Thymus (tissue), 11 donors: ENCODE data around the gene CTNNA2. TPM values are rescaled to one million over a fixed set of nuclear protein-coding genes. Genes with fewer than 3 reads are reported as not detected.

Experiments
- DNase-seq, 9 donors: peaks; one replicate each; pipeline ENCODE4 v3.0.0-alpha.2; 2013; ENCODE audit warnings: low spot score in 9 of 9, low read depth in 6 of 9, missing footprints in 1 of 9
- H3K27ac ChIP-seq, 2 donors: one replicate each; pipeline ENCODE4 v1.5.1; 2013; ENCODE audit warnings: control low read depth in 1 of 2, low read depth in 1 of 2, low read length in 1 of 2, mild to moderate bottlenecking in 1 of 2, moderate library complexity in 1 of 2
- H3K27me3 ChIP-seq, 2 donors: one replicate each; pipeline ENCODE4 v1.5.1; 2013; ENCODE audit warnings: low read length in 1 of 2; ENCODE audit not compliant: control insufficient read depth in 2 of 2, insufficient read depth in 1 of 2
- H3K36me3 ChIP-seq, 2 donors: one replicate each; pipeline ENCODE4 v1.5.1; 2013; ENCODE audit warnings: low read length in 1 of 2, mild to moderate bottlenecking in 1 of 2, moderate library complexity in 1 of 2; ENCODE audit not compliant: control insufficient read depth in 2 of 2, insufficient read depth in 2 of 2
- H3K4me1 ChIP-seq, 2 donors: one replicate each; pipeline ENCODE4 v1.5.1; 2013; ENCODE audit warnings: low read length in 2 of 2; ENCODE audit not compliant: control insufficient read depth in 2 of 2, insufficient read depth in 2 of 2
- H3K4me3 ChIP-seq, 2 donors: one replicate each; pipeline ENCODE4 v1.5.1; 2013; ENCODE audit warnings: low read length in 2 of 2, control low read depth in 1 of 2, mild to moderate bottlenecking in 1 of 2
- H3K9me3 ChIP-seq, 2 donors: one replicate each; pipeline ENCODE4 v1.5.1; 2013; ENCODE audit warnings: low read length in 1 of 2, mild to moderate bottlenecking in 1 of 2; ENCODE audit not compliant: control insufficient read depth in 2 of 2, insufficient read depth in 1 of 2
- WGBS: extraction: QIAGEN DNeasy Blood & Tissue Kit; methylation state at CpG from one replicate; pipeline ENCODE4 v1.1.7; 2013; 5-methylcytosine and 5-hydroxymethylcytosine counted together
- polyA plus RNA-seq: library from polyadenylated mRNA; stranded (reverse); fragments of 200-250 nt; gene quantifications from one replicate; pipeline ENCODE4 v1.2.3, GENCODE V29; 2013
- total RNA-seq: library from RNA; stranded (reverse); fragments of 120-200 nt; gene quantifications from one replicate; pipeline ENCODE4 v1.2.4, GENCODE V29; 2013
- donor health status: healthy.

The CTNNA2 gene
- total and polyA plus RNA-seq, 2 donors, result 0.16 to 0.19 TPM

GRCh38 chr2:80573167-80573566 is 1060.3 kb downstream of the CTNNA2 start:
- WGBS, result 89% methylated on average over 6 of the region's 6 CpGs

GRCh38 chr2:80573950-80574349 is 1061.1 kb downstream of the CTNNA2 start:
- Histone ChIP-seq H3K4me3 (no peak overlapping the region), H3K27ac (no peak overlapping the region), H3K27me3 (no peaks in the 10 kb centered on the region), H3K9me3 (no peaks in the 10 kb centered on the region), H3K36me3 (no peaks in the 10 kb centered on the region), H3K4me1 (no peaks in the 10 kb centered on the region)
- DNase-seq, result no peak
- 95% methylated on average over 10 of the region's 10 CpGs for WGBS

More at GRCh38 chr2:80573167-80573566, 1060.3 kb downstream of the CTNNA2 start:
- H3K9me3 ChIP-seq, result no peaks in the 10 kb centered on the region
- no peaks in the 10 kb centered on the region for H3K27me3 ChIP-seq
- no peak for DNase-seq
- H3K4me3 ChIP-seq, result no peak overlapping the region
- no peak overlapping the region for H3K27ac ChIP-seq
- H3K4me1 ChIP-seq, result no peaks in the 10 kb centered on the region
- H3K36me3 ChIP-seq, result no peaks in the 10 kb centered on the region

GRCh38 chr2:80579756-80580155 is 1066.9 kb downstream of the CTNNA2 start:
- H3K27ac ChIP-seq, result no peak overlapping the region
- no peaks in the 10 kb centered on the region for H3K4me1 ChIP-seq
- H3K27me3 ChIP-seq, result no peaks in the 10 kb centered on the region
- 85% methylated on average over 5 of the region's 5 CpGs for WGBS
- no peaks in the 10 kb centered on the region for H3K36me3 ChIP-seq
- no peak overlapping the region for H3K4me3 ChIP-seq
- H3K9me3 ChIP-seq, result no peaks in the 10 kb centered on the region
- DNase-seq, result no peak

GRCh38 chr2:80591233-80591632 is 1078.4 kb downstream of the CTNNA2 start:
- WGBS, result 34% methylated on average over 2 of the region's 2 CpGs
- no peaks in the 10 kb centered on the region for H3K4me1 ChIP-seq
- no peak for DNase-seq
- no peak overlapping the region for H3K27ac ChIP-seq
- H3K36me3 ChIP-seq, result no peaks in the 10 kb centered on the region
- H3K27me3 ChIP-seq, result no peaks in the 10 kb centered on the region
- no peaks in the 10 kb centered on the region for H3K9me3 ChIP-seq
- no peak overlapping the region for H3K4me3 ChIP-seq

- WGBS, result 80% methylated on average over 2 of the region's 2 CpGs
- Histone ChIP-seq H3K36me3 (no peaks in the 10 kb centered on the region), H3K27ac (no peak overlapping the region), H3K9me3 (no peaks in the 10 kb centered on the region), H3K4me3 (no peak overlapping the region), H3K4me1 (no peaks in the 10 kb centered on the region), H3K27me3 (no peaks in the 10 kb centered on the region)
- DNase-seq, result no peak
These were observed 1079.3 kb downstream of the CTNNA2 start for GRCh38 chr2:80592106-80592505.

GRCh38 chr2:80610108-80610507 is 1097.3 kb downstream of the CTNNA2 start:
- no peaks in the 10 kb centered on the region for H3K9me3 ChIP-seq
- no peak overlapping the region for H3K4me3 ChIP-seq
- H3K4me1 ChIP-seq, result no peaks in the 10 kb centered on the region
- no peak overlapping the region for H3K27ac ChIP-seq
- H3K27me3 ChIP-seq, result no peaks in the 10 kb centered on the region
- H3K36me3 ChIP-seq, result no peaks in the 10 kb centered on the region
- DNase-seq, result no peak

- Histone ChIP-seq H3K27me3 (no peaks in the 10 kb centered on the region), H3K36me3 (no peaks in the 10 kb centered on the region), H3K4me3 (no peak overlapping the region), H3K27ac (no peak overlapping the region), H3K9me3 (no peaks in the 10 kb centered on the region), H3K4me1 (no peaks in the 10 kb centered on the region)
- 79% methylated on average over 3 of the region's 3 CpGs for WGBS
- DNase-seq, result no peak
These were observed 1108.8 kb downstream of the CTNNA2 start for GRCh38 chr2:80621656-80622055.

GRCh38 chr2:80624062-80624461 is 1111.2 kb downstream of the CTNNA2 start:
- no peak for DNase-seq
- Histone ChIP-seq H3K4me3 (no peak overlapping the region), H3K27me3 (no peaks in the 10 kb centered on the region), H3K27ac (no peak overlapping the region), H3K36me3 (no peaks in the 10 kb centered on the region), H3K9me3 (no peaks in the 10 kb centered on the region), H3K4me1 (no peaks in the 10 kb centered on the region)
- 62% methylated on average over 3 of the region's 3 CpGs for WGBS

- H3K27ac ChIP-seq, result no peak overlapping the region
- no peak for DNase-seq
- 82% methylated on average over 4 of the region's 4 CpGs for WGBS
- no peaks in the 10 kb centered on the region for H3K27me3 ChIP-seq
- no peak overlapping the region for H3K4me3 ChIP-seq
- no peaks in the 10 kb centered on the region for H3K9me3 ChIP-seq
- H3K4me1 ChIP-seq, result no peaks in the 10 kb centered on the region
- H3K36me3 ChIP-seq, result no peaks in the 10 kb centered on the region
These were observed 1121.7 kb downstream of the CTNNA2 start for GRCh38 chr2:80634590-80634989.

- no peaks in the 10 kb centered on the region for H3K9me3 ChIP-seq
- H3K36me3 ChIP-seq, result no peaks in the 10 kb centered on the region
- no peaks in the 10 kb centered on the region for H3K27me3 ChIP-seq
- 84% methylated on average over 1 of the region's 1 CpG for WGBS
- no peak overlapping the region for H3K27ac ChIP-seq
- H3K4me1 ChIP-seq, result no peaks in the 10 kb centered on the region
- DNase-seq, result no peak
- no peak overlapping the region for H3K4me3 ChIP-seq
These were observed 1125.9 kb downstream of the CTNNA2 start for GRCh38 chr2:80638783-80639182.
